NCI-H345 (cell line): Measurements from ENCODE around the gene RPGRIP1.
"Not testable (repeated sequence)": the region's sequence is repeated elsewhere in the genome, so short reads cannot be mapped to it uniquely, and the experiment has no call there.

Experiments used
- DNase-seq: peaks from one replicate; lab custom pipeline; 2025; lab: John Stamatoyannopoulos, UW

RPGRIP1 gene

GRCh38 chr14:21258889-21259787 is 20.7 kb upstream of the RPGRIP1 start:
- no peak for DNase-seq

GRCh38 chr14:21261824-21262223 is 18.1 kb upstream of the RPGRIP1 start:
- no peak for DNase-seq

GRCh38 chr14:21262410-21262809 is 17.5 kb upstream of the RPGRIP1 start:
- DNase-seq: no peak

- DNase-seq: no peak
Measured at GRCh38 chr14:21263284-21264024, 16.4 kb upstream of the RPGRIP1 start.

GRCh38 chr14:21264025-21264801 is 15.7 kb upstream of the RPGRIP1 start:
- no peak for DNase-seq

GRCh38 chr14:21267431-21267845 is 12.4 kb upstream of the RPGRIP1 start:
- no peak for DNase-seq

- no peak for DNase-seq
Measured at GRCh38 chr14:21267886-21268616, 11.8 kb upstream of the RPGRIP1 start.

GRCh38 chr14:21268617-21269251 is 11.1 kb upstream of the RPGRIP1 start:
- peak; percentile 49 for DNase-seq

GRCh38 chr14:21269252-21270046 is 10.4 kb upstream of the RPGRIP1 start, which contains the start of gene HNRNPC:
Gene HNRNPC, minus strand, starts transcription at chr14:21269442. Its CDS starts 35,249 bp downstream, at chr14:21234193.
- peak; percentile 100 for DNase-seq

GRCh38 chr14:21272661-21273060 is 7.2 kb upstream of the RPGRIP1 start:
- not testable (repeated sequence) for DNase-seq

- no peak for DNase-seq
Measured at GRCh38 chr14:21275261-21275858, 4.5 kb upstream of the RPGRIP1 start.

- DNase-seq: no peak
Measured at GRCh38 chr14:21278632-21279031, 1.3 kb upstream of the RPGRIP1 start.

- DNase-seq: not testable (repeated sequence)
Measured at GRCh38 chr14:21281917-21282316, 2.0 kb downstream of the RPGRIP1 start.

GRCh38 chr14:21286516-21286915 is 6.6 kb downstream of the RPGRIP1 start:
- not testable (repeated sequence) for DNase-seq

GRCh38 chr14:21287168-21287567 is 7.3 kb downstream of the RPGRIP1 start:
- no peak for DNase-seq

- DNase-seq: not testable (repeated sequence)
Measured at GRCh38 chr14:21294026-21294425, 14.1 kb downstream of the RPGRIP1 start.

GRCh38 chr14:21298358-21298757 is 18.5 kb downstream of the RPGRIP1 start:
- no peak for DNase-seq

GRCh38 chr14:21299562-21300130 is 19.8 kb downstream of the RPGRIP1 start:
- DNase-seq: no peak

- no peak for DNase-seq
Measured at GRCh38 chr14:21300892-21301291, 21.0 kb downstream of the RPGRIP1 start.
